OCI-LY3 (cell line): ENCODE measurements around the gene NR1H4.

Experiments
- EZH2phosphoT487 ChIP-seq: fragments of 200-600 bp; shearing (Covaris generic); IDR thresholded peaks from 2 replicates; pipeline ENCODE4 v1.6.1; 2018; ENCODE audit warnings: antibody characterized with exemption, mixed run types, low read depth
- TF ChIP-seq, protein P1 (sequence below): fragments of 200-600, 300-600 bp; sonication (generic); IDR thresholded peaks from 2 replicates; pipeline ENCODE4 v1.5.1; 2014; ENCODE audit warnings: antibody characterized with exemption, low read length, low read depth

DNA sequence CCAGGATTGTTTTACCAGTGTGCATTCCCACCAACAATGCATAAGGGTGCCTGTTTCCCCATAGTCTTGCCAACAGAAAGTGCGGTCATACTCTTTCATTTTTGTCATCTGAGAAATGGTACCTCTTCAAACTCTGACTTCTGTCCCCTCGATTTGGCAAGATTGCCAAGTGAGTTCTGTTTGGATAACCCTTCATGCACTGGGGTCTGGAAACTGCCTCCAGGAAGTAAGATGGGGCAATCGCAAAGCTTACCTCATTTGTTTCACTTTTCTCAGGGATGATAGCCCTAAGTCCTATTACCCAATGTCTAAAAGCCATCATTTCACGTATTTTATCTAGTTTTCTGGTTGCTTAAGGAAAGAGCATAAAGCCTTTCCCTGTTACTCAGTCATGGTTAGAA, 28.6 kb upstream of the NR1H4 start:
- TF ChIP-seq, protein P1, sequence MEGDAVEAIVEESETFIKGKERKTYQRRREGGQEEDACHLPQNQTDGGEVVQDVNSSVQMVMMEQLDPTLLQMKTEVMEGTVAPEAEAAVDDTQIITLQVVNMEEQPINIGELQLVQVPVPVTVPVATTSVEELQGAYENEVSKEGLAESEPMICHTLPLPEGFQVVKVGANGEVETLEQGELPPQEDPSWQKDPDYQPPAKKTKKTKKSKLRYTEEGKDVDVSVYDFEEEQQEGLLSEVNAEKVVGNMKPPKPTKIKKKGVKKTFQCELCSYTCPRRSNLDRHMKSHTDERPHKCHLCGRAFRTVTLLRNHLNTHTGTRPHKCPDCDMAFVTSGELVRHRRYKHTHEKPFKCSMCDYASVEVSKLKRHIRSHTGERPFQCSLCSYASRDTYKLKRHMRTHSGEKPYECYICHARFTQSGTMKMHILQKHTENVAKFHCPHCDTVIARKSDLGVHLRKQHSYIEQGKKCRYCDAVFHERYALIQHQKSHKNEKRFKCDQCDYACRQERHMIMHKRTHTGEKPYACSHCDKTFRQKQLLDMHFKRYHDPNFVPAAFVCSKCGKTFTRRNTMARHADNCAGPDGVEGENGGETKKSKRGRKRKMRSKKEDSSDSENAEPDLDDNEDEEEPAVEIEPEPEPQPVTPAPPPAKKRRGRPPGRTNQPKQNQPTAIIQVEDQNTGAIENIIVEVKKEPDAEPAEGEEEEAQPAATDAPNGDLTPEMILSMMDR = no peak
- TF ChIP-seq EZH2phosphoT487 = no peak
